ENCODE results near the gene KLK5. TPM values are rescaled to one million over a fixed set of nuclear protein-coding genes. Genes with fewer than 3 reads are reported as not detected.
A peak's percentile ranks its signal among the peaks of the same experiment; 100 is the strongest.
"Not testable (repeated sequence)": the region's sequence is repeated elsewhere in the genome, so short reads cannot be mapped to it uniquely, and the experiment has no call there.

KLK5 gene
- total RNA-seq, 1 donor from 2014 or later = 5.9 TPM

- no peak for TF ChIP-seq CTCF (IDR thresholded peaks at IDR 0.05)
- TF ChIP-seq POLR2AphosphoS5 (IDR thresholded peaks at IDR 0.05; ENCODE audit: insufficient read depth in 1 of 2, low read depth in 1 of 2) = no peak
- no peak for TF ChIP-seq POLR2A (IDR thresholded peaks at IDR 0.05)
- no peaks in the 10 kb centered on the region for H3K27me3 ChIP-seq
- H3K36me3 ChIP-seq = no peaks in the 10 kb centered on the region
- no peak for DNase-seq (ENCODE audit: extremely low spot score in 2 of 2)
- intact Hi-C loops (cut with DNase I) = no loop called here
- no peaks in the 10 kb centered on the region for H3K9me3 ChIP-seq
- H3K27ac ChIP-seq = no peak overlapping the region
- no peaks in the 10 kb centered on the region for H3K4me1 ChIP-seq
- H3K4me3 ChIP-seq = no peak overlapping the region
Measured at GRCh38 chr19:50898018-50898417, 54.8 kb downstream of the KLK5 start.

GRCh38 chr19:50897612-50898011 is 55.2 kb downstream of the KLK5 start:
- Histone ChIP-seq H3K9me3 (no peaks in the 10 kb centered on the region), H3K4me3 (no peak overlapping the region), H3K36me3 (no peaks in the 10 kb centered on the region), H3K27ac (no peak overlapping the region), H3K4me1 (no peaks in the 10 kb centered on the region), H3K27me3 (no peaks in the 10 kb centered on the region)
- intact Hi-C loops (cut with DNase I) = no loop called here
- no peak for DNase-seq (ENCODE audit: extremely low spot score in 2 of 2)
- no peak for TF ChIP-seq POLR2AphosphoS5 (IDR thresholded peaks at IDR 0.05; ENCODE audit: insufficient read depth in 1 of 2, low read depth in 1 of 2)
- no peak for TF ChIP-seq CTCF (IDR thresholded peaks at IDR 0.05)
- TF ChIP-seq POLR2A (IDR thresholded peaks at IDR 0.05) = no peak

- DNase-seq (ENCODE audit: extremely low spot score in 2 of 2) = no peak
- no peaks in the 10 kb centered on the region for H3K4me1 ChIP-seq
- intact Hi-C loops (cut with DNase I) = no loop called here
- no peak overlapping the region for H3K4me3 ChIP-seq
- no peaks in the 10 kb centered on the region for H3K9me3 ChIP-seq
- no peaks in the 10 kb centered on the region for H3K27me3 ChIP-seq
- no peak overlapping the region for H3K27ac ChIP-seq
- TF ChIP-seq CTCF (IDR thresholded peaks at IDR 0.05) (no peak), POLR2A (IDR thresholded peaks at IDR 0.05) (no peak), POLR2AphosphoS5 (IDR thresholded peaks at IDR 0.05; ENCODE audit: insufficient read depth in 1 of 2, low read depth in 1 of 2) (no peak)
- no peaks in the 10 kb centered on the region for H3K36me3 ChIP-seq
Measured at GRCh38 chr19:50897191-50897607, 55.6 kb downstream of the KLK5 start.

GRCh38 chr19:50896591-50897190 is 56.1 kb downstream of the KLK5 start:
- Histone ChIP-seq H3K36me3 (no peaks in the 10 kb centered on the region), H3K9me3 (no peaks in the 10 kb centered on the region), H3K4me1 (no peaks in the 10 kb centered on the region), H3K4me3 (no peak overlapping the region), H3K27me3 (no peaks in the 10 kb centered on the region), H3K27ac (no peak overlapping the region)
- TF ChIP-seq POLR2AphosphoS5 (IDR thresholded peaks at IDR 0.05; ENCODE audit: insufficient read depth in 1 of 2, low read depth in 1 of 2) = peak in 1 of 2 donors; percentile 56
- TF ChIP-seq POLR2A (IDR thresholded peaks at IDR 0.05) = no peak
- TF ChIP-seq CTCF (IDR thresholded peaks at IDR 0.05) = no peak
- intact Hi-C loops (cut with DNase I) = no loop called here
- no peak for DNase-seq (ENCODE audit: extremely low spot score in 2 of 2)

GRCh38 chr19:50896089-50896590 is 56.7 kb downstream of the KLK5 start:
- intact Hi-C loops (cut with DNase I); H3K27me3 ChIP-seq; H3K9me3 ChIP-seq; H3K27ac ChIP-seq; DNase-seq (ENCODE audit: extremely low spot score in 2 of 2); H3K36me3 ChIP-seq; H3K4me3 ChIP-seq; H3K4me1 ChIP-seq: not testable (repeated sequence)

Data from vagina (tissue), 2 donors.